BE2C (cell line): Measurements from ENCODE around the gene CSKMT.
"Not testable (repeated sequence)": the region's sequence is repeated elsewhere in the genome, so short reads cannot be mapped to it uniquely, and the experiment has no call there.

Experiments used
- DNase-seq: peaks from one replicate; pipeline ENCODE4 v3.0.0-alpha.2; 2020
- H3K27me3 ChIP-seq: fragments of 250-450 bp; sonication (Bioruptor Pico); 2 replicates; pipeline ENCODE4 v1.5.1; 2020; ENCODE audit warnings: mild to moderate bottlenecking
- H3K36me3 ChIP-seq: fragments of 250-450 bp; sonication (Bioruptor Pico); 2 replicates; pipeline ENCODE4 v1.5.1; 2020; ENCODE audit warnings: mild to moderate bottlenecking
- H3K4me1 ChIP-seq: fragments of 250-450 bp; sonication (Bioruptor Pico); 2 replicates; pipeline ENCODE4 v1.5.1; 2020
- H3K4me3 ChIP-seq: 2 replicates; pipeline ENCODE4 v1.5.1; 2011; ENCODE audit warnings: low read depth, low read length
- H3K9me3 ChIP-seq: fragments of 250-450 bp; sonication (Bioruptor Pico); 2 replicates; pipeline ENCODE4 v1.5.1; 2020
- CTCF ChIP-seq: IDR thresholded peaks from 2 replicates; pipeline ENCODE4 v1.5.1; 2012; ENCODE audit warnings: mild to moderate bottlenecking, low read depth, low read length

CSKMT gene

DNA sequence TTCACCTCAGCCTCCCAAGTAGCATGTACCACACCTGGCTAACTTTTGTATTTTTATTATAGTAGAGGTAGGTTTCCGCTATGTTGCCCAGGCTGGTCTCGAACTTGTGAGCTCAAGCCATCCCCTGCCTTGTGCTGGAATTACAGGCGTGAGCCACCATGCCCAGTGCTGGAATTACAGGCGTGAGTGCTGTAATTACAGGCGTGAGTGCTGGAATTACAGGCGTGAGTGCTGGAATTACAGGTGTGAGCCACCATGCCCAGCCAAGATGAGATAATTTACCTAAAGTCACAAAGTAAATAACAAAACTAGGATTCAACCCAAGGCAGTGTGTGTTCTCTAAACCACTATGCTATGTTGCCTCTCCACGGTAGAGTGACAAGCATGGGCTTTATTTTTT, 17.4 kb downstream of the CSKMT start:
- H3K27me3 ChIP-seq, result no peaks in the 10 kb centered on the region
- H3K4me1 ChIP-seq, result no peaks in the 10 kb centered on the region; the same call in 1 of the 2 replicates
- no peaks in the 10 kb centered on the region for H3K9me3 ChIP-seq
- TF ChIP-seq CTCF, result no peak
- peaks cover under 1% of the 10 kb centered on the region; the same call in 1 of the 2 replicates for H3K36me3 ChIP-seq
- no peak overlapping the region for H3K4me3 ChIP-seq
- no peak for DNase-seq

DNA sequence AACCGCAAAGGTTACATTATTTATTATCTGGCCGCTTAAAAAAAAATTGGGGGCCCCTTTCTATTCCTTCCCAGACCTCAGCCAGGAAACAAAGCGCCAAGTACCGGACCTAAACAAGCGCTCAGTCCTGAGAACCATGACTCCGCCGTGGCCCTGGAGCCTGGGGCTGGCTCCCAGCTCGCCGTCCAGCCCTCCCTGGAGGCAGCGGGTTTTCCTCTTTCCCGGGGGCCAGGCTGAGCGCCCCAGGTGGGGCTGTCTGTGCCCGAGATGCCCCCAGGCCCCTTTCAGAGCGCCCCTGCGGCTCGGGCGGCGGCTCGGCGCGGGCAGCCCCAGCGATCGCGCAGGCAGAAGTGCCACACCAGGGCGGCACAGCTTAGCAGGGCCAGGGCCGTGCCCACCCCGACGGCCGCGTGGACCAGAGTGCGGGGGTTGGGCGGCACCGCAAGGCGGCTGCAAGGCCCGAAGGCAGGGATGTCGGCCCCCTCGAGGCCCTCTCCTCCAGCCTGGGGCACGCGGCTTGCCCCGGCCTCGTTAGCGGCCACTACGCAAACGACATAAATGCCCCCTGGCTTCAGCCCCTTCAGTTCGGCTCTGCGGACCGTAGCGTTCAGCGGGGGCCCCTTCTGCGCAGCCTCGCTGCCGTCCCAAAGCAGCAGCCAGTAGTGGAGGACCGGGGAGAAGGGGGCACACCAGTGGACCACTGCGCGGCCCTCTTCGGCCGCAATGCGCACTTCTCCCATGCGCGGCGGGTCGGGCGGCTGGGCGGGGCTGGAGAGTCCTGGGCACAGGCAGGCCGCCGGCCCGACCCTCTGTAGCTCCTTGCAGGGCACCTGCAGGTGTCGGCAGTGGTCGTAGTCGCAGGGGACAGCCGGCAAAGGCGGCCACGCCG, 22.6 kb downstream of the CSKMT start:
- no peak for TF ChIP-seq CTCF
- no peaks in the 10 kb centered on the region; the same call in none of the 2 replicates for H3K36me3 ChIP-seq

DNA sequence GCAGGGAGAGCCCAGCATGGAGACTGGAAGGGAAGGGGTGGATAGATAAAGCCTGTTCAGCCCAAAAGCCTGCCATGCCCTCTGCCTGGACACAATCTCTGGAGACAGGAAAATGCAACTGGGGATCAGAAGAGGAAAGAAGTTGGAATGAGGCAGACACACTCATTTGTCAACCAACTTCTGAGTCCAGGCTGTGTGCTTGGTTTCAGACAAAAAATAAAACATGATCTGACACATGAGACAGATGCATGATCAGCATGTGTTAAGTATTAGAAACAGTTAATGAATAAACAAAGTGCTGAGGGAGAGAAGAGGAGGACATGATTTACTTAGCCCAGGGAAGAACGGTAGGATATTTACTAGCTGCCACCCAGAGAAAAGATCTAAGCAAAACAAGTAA, 23.4 kb downstream of the CSKMT start:
- DNase-seq, result no peak
- Histone ChIP-seq H3K4me1 (no peaks in the 10 kb centered on the region), H3K36me3 (no peaks in the 10 kb centered on the region; the same call in none of the 2 replicates), H3K4me3 (no peak overlapping the region), H3K9me3 (no peaks in the 10 kb centered on the region), H3K27me3 (no peaks in the 10 kb centered on the region)
- TF ChIP-seq CTCF, result no peak

More for the DNA sequence above, 22.6 kb downstream of the CSKMT start:
- H3K4me3 ChIP-seq, result no peak overlapping the region
- no peak for DNase-seq
- H3K9me3 ChIP-seq, result no peaks in the 10 kb centered on the region
- H3K27me3 ChIP-seq, result no peaks in the 10 kb centered on the region
- H3K4me1 ChIP-seq, result no peaks in the 10 kb centered on the region

DNA sequence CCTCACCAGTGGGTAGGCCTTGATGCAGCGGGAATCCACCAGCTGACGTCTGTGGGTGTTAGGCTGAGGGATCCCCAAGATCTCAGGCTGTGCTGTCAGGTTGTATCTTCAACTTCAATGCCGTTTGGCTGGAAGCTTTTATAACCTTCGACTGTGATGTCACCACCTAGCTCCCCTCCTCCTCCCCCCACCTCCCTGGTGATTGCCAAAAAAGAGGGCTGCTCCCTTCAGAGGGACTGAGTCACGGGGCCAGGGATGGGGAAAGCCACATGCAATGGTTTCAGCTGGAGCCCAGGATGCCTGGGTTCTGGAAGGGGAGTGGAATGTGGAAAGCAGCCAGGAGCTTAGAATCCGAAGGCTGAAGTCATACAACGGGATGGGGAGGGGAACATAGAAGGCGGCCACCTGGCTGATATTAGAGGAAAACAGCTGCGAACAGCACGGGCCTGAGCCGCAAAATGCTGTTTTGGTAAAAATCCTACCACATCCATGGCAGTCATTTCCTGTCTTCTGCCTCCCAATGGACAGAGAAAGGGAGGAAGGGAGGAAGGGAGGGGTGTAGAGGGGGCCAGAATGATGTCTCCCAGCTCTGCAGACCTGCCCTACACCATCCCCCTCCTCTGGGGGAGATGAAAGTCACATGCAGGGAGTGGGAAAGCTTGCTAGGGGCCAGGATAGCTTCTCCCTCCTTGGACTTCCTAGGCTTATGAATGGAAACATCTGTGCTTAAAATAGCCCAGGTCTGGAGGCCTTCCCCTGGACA, 24.5 kb downstream of the CSKMT start, which contains the start of gene LRRN4CL:
TSS of gene LRRN4CL (minus strand) at position 110 of the 763 bp plus-strand sequence. CDS start 1,022 bp downstream, outside the sequence.
- no peak for DNase-seq
- no peaks in the 10 kb centered on the region for H3K27me3 ChIP-seq
- H3K4me1 ChIP-seq, result no peaks in the 10 kb centered on the region
- H3K9me3 ChIP-seq, result no peaks in the 10 kb centered on the region
- H3K4me3 ChIP-seq, result no peak within 1 kb of the TSS
- H3K36me3 ChIP-seq, result no peaks in the 10 kb centered on the region; the same call in none of the 2 replicates
- TF ChIP-seq CTCF, result no peak

DNA sequence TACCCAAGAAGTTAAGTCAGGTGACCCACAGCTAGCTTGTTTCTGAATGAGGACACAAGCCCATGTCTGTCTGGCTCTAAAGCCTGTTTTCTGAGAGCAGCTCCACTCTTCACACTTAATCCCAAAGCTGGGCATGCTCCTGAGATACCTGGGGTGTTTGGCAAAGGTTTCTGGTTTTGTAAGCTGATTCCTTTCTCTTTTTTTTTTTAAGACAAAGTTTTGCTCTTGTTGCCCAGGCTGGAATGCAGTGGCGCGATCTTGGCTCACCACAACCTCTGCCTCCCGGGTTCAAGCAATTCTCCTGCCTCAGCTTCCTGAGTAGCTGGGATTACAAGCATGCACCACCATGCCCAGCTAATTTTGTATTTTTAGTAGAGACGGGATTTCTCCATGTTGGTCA, 28.5 kb downstream of the CSKMT start:
- not testable (repeated sequence) for H3K4me1 ChIP-seq, DNase-seq, H3K4me3 ChIP-seq, H3K27me3 ChIP-seq, H3K9me3 ChIP-seq, H3K36me3 ChIP-seq

- Histone ChIP-seq H3K4me3 (no peak overlapping the region), H3K4me1 (no peaks in the 10 kb centered on the region), H3K36me3 (no peaks in the 10 kb centered on the region; the same call in none of the 2 replicates), H3K9me3 (no peaks in the 10 kb centered on the region), H3K27me3 (no peaks in the 10 kb centered on the region)
- peak; percentile 78 for TF ChIP-seq CTCF
- peak; percentile 72 for DNase-seq
Observed at GRCh38 chr11:62694455-62695167, 29.5 kb downstream of the CSKMT start.
